HUES48 (cell line): ENCODE measurements around the gene R3HDM4.

Experiments used
- H3K27ac ChIP-seq: one replicate; pipeline ENCODE4 v1.7.0; 2013; ENCODE audit warnings: low read depth, low read length, inconsistent platforms
- H3K27me3 ChIP-seq: 2 replicates; pipeline ENCODE4 v1.6.1; 2013; ENCODE audit warnings: mild to moderate bottlenecking, low read length; ENCODE audit not compliant: control insufficient read depth, insufficient read depth
- H3K36me3 ChIP-seq: 2 replicates; pipeline ENCODE4 v1.6.1; 2013; ENCODE audit warnings: low read length; ENCODE audit not compliant: control insufficient read depth, insufficient read depth
- H3K4me1 ChIP-seq: 2 replicates; pipeline ENCODE4 v1.6.1; 2013; ENCODE audit warnings: mild to moderate bottlenecking, low read length; ENCODE audit not compliant: control insufficient read depth, insufficient read depth
- H3K4me3 ChIP-seq: 2 replicates; pipeline ENCODE4 v1.5.1; 2013; ENCODE audit warnings: mild to moderate bottlenecking, low read depth, low read length
- H3K9ac ChIP-seq: 2 replicates; pipeline ENCODE4 v1.6.1; 2013; ENCODE audit warnings: mild to moderate bottlenecking, low read depth, low read length, moderate library complexity
- H3K9me3 ChIP-seq: 2 replicates; pipeline ENCODE4 v1.6.1; 2013; ENCODE audit warnings: low read length; ENCODE audit not compliant: control insufficient read depth, insufficient read depth

R3HDM4 gene

DNA sequence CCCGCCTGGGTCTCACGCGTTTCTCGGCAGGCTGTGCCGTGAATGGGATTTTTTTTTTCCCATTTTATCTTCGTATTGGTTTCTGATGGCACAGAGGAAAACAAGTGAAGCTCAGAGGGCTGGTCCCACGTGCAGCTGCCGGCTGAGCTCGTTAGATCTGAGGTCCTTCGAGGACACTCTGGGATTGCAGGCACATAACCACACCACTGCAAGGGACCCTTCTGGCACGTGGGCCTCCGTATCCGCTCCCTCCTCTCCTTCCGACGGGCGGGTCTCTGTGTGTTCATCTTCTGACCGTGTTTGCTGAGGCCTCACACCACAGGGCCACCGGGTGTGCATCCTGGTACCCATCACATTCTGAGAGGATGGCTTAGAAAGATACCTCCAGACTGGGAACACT, 36.9 kb downstream of the R3HDM4 start:
- no peaks in the 10 kb centered on the region for H3K4me1 ChIP-seq
- no peak overlapping the region for H3K9ac ChIP-seq
- no peaks in the 10 kb centered on the region for H3K9me3 ChIP-seq
- peaks cover 30% of the 10 kb centered on the region for H3K36me3 ChIP-seq
- no peak overlapping the region for H3K4me3 ChIP-seq
- no peak overlapping the region for H3K27ac ChIP-seq
- no peaks in the 10 kb centered on the region for H3K27me3 ChIP-seq

GRCh38 chr19:875265-875879, 37.6 kb downstream of the R3HDM4 start:
- Histone ChIP-seq H3K4me3 (no peak overlapping the region), H3K9ac (no peak overlapping the region), H3K36me3 (peaks cover 29% of the 10 kb centered on the region), H3K9me3 (no peaks in the 10 kb centered on the region), H3K27ac (no peak overlapping the region), H3K27me3 (no peaks in the 10 kb centered on the region), H3K4me1 (no peaks in the 10 kb centered on the region)

DNA sequence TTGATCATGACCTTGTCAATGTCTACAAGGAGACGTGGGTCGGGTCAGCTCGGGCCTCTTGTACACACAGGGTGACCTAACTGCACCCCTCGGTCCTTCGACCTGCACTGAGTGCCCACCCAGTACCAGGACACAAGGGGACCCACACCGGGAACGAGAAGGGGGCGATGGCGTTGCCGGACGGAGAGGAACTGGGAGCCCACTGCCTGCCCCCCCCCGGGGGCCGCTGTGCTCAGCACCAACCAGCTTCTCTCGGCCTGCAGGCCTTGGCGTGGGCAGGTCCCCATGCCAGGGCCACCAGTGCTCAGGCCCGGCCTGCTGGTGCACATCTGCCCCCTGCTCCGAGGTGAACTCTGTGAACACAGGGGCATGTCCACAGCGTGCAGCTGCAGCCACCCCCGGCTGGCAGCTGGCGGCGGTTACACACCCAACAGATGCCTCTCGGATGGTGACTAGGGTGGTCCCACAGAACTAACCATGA, 39.4 kb downstream of the R3HDM4 start:
- Histone ChIP-seq H3K9me3 (no peaks in the 10 kb centered on the region), H3K9ac (no peak overlapping the region), H3K36me3 (peaks cover 40% of the 10 kb centered on the region), H3K4me3 (no peak overlapping the region), H3K4me1 (no peaks in the 10 kb centered on the region), H3K27ac (no peak overlapping the region), H3K27me3 (no peaks in the 10 kb centered on the region)

DNA sequence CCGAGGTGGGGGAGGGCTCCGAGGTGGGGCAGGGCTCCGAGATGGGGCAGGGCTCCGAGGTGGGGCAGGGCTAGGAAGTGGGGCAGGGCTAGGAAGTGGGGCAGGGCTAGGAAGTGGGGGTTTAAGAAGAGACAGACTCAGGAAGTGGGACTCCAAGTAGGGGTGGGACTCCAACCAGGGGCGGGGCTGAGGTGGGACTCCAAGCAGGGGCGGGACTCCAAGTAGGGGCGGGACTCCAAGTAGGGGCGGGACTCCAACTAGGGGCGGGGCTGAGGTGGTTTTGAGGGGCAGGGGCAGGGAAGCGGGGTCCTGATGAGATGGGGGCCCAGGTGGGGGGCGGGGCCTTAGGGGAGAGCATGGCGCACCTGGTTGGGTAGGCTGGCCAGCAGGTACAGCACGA, 39.9 kb downstream of the R3HDM4 start:
- no peak overlapping the region for H3K9ac ChIP-seq
- H3K4me1 ChIP-seq = no peaks in the 10 kb centered on the region
- H3K9me3 ChIP-seq = no peaks in the 10 kb centered on the region
- H3K36me3 ChIP-seq = peaks cover 46% of the 10 kb centered on the region
- H3K27ac ChIP-seq = no peak overlapping the region
- H3K27me3 ChIP-seq = no peaks in the 10 kb centered on the region
- H3K4me3 ChIP-seq = no peak overlapping the region

GRCh38 chr19:872266-872951, 40.6 kb downstream of the R3HDM4 start:
- H3K9me3 ChIP-seq = no peaks in the 10 kb centered on the region
- H3K4me1 ChIP-seq = peaks cover 3% of the 10 kb centered on the region
- no peak overlapping the region for H3K4me3 ChIP-seq
- H3K9ac ChIP-seq = no peak overlapping the region
- H3K27me3 ChIP-seq = no peaks in the 10 kb centered on the region
- H3K36me3 ChIP-seq = peaks cover 51% of the 10 kb centered on the region
- H3K27ac ChIP-seq = peak overlapping the region; percentile 61

DNA sequence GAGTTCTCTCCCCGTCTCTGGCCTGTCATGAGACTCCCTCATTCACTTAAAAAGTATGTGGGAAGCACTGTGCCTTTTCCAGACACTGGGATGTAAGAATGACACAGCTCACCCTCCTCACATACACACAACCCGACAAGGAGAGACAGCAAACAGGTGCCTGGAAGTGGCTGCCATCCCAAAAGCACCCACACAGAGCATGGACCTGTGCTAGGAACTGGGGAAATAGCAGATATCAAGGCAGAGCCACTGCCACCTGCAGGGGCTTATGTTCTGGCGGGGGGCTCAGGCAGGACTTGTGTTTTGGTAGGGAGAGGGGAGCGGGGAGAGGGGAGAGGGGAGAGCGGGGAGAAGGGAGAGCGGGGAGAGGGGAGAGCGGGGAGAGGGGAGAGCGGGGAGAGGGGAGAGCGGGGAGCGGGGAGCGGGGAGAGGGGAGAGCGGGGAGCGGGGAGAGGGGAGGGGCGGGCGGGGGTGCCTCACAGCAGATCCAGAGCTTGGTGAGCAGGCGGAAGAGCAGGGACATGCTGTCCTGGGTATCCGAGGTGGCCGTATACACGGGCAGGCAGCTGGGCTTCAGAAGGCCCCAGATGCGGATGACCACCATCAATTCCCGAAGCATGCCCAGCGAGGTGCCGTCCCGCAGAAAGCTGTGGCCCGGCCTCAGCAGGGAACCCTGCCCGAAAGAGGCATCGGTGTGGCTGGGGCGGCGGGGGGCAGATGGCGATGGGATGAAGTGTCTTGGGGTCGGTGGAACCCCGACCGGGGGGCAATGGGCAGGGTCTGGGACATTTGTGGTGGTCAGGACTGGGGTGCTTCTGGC, 41.4 kb downstream of the R3HDM4 start:
- Histone ChIP-seq H3K36me3 (peaks cover 45% of the 10 kb centered on the region), H3K27ac (peak overlapping the region; percentile 61), H3K9ac (no peak overlapping the region), H3K27me3 (no peaks in the 10 kb centered on the region), H3K4me1 (peaks cover 9% of the 10 kb centered on the region), H3K4me3 (no peak overlapping the region), H3K9me3 (no peaks in the 10 kb centered on the region)

- H3K9me3 ChIP-seq = no peaks in the 10 kb centered on the region
- peaks cover 9% of the 10 kb centered on the region for H3K4me1 ChIP-seq
- no peak overlapping the region for H3K4me3 ChIP-seq
- peaks cover 39% of the 10 kb centered on the region for H3K36me3 ChIP-seq
- no peaks in the 10 kb centered on the region for H3K27me3 ChIP-seq
- H3K27ac ChIP-seq = no peak overlapping the region
- no peak overlapping the region for H3K9ac ChIP-seq
Observed at GRCh38 chr19:870963-871401, 42.0 kb downstream of the R3HDM4 start.

- H3K4me1 ChIP-seq = peaks cover 9% of the 10 kb centered on the region
- H3K36me3 ChIP-seq = peaks cover 33% of the 10 kb centered on the region
- H3K27me3 ChIP-seq = no peaks in the 10 kb centered on the region
- H3K9ac ChIP-seq = no peak overlapping the region
- no peak overlapping the region for H3K27ac ChIP-seq
- H3K4me3 ChIP-seq = no peak overlapping the region
- no peaks in the 10 kb centered on the region for H3K9me3 ChIP-seq
Observed at GRCh38 chr19:870314-870713, 42.7 kb downstream of the R3HDM4 start.

DNA sequence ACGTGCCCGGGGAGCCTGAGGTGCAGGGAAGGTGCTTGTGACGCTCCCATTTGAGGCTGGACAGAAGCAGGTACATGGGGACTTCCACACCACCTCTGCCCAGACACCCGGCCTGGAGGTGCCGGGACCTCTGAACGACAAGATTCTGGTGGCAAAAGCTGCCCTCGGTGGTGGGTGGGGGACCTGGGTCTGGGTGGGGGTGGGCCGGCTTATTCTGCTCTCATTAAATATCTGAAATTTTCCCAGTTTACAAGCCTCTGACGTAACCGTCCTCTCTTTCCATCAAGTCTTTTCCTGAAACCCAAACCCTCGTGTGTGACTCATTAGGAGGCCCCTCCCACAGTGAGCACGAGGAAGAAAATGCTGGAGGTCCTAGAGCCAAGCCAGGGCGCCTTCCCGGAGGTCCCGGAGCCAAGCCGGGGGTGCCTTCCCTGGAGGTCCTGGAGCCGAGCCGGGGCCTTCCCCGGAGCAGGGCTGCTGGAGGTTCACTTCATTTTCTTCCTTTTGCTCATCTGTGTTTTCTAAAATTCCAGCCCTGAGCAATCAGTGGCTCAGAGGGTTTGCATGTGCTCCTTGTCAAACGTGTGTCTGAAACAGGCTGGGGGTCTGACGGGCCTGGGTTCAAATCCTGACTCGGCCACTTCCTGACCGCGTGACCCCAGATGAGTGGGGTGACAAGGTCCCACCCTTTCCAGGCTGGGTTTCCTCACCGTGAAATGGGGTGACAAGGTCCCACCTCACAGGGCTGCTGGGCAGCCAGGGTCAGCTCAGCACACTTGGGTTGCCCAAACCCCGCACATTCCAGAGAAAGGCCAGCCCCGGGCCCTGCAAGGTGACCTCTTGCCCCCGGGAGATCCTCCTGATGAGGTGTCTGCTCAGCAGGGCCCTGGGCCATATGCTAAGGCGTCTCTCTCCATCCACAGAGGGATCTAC, 43.5 kb downstream of the R3HDM4 start:
- H3K9me3 ChIP-seq = no peaks in the 10 kb centered on the region
- peaks cover 28% of the 10 kb centered on the region for H3K36me3 ChIP-seq
- H3K4me1 ChIP-seq = peaks cover 9% of the 10 kb centered on the region
- H3K4me3 ChIP-seq = no peak overlapping the region
- H3K27ac ChIP-seq = no peak overlapping the region
- H3K27me3 ChIP-seq = no peaks in the 10 kb centered on the region
- H3K9ac ChIP-seq = no peak overlapping the region

GRCh38 chr19:868458-869244, 44.4 kb downstream of the R3HDM4 start:
- Histone ChIP-seq H3K4me1 (peaks cover 9% of the 10 kb centered on the region), H3K9me3 (no peaks in the 10 kb centered on the region), H3K4me3 (no peak overlapping the region), H3K9ac (no peak overlapping the region), H3K27ac (no peak overlapping the region), H3K27me3 (no peaks in the 10 kb centered on the region), H3K36me3 (peaks cover 24% of the 10 kb centered on the region)
